H1 (cell line): ENCODE results near the gene TRIM9. TPM values are rescaled to one million over a fixed set of nuclear protein-coding genes. Genes with fewer than 3 reads are reported as not detected.

Experiments
- CTCF ChIA-PET: fragments of 300-600 bp; sonication (Branson Sonifier 250); formaldehyde crosslinking; loops from one replicate; lab custom pipeline; 2021; ENCODE audit not compliant: partially characterized antibody; lab: Charles Lee
- POLR2A ChIA-PET: fragments of 300-600 bp; sonication (Branson Sonifier 250); formaldehyde crosslinking; loops from one replicate; lab custom pipeline; 2021; ENCODE audit warnings: inconsistent platforms; ENCODE audit not compliant: partially characterized antibody; lab: Charles Lee
- DNase-seq, 2 experiments: peaks; one replicate each; pipeline versions ENCODE4 v3.0.0 to v3.0.0-alpha.2; 2010 to 2022; ENCODE audit warnings: low spot score in 2 of 2, low read depth in 1 of 2, mixed read lengths in 1 of 2
- FAIRE-seq: peaks from 2 replicates; lab custom pipeline; 2011; peaks lifted over from hg19 to GRCh38; lab: Jason Lieb, UNC
- H2AFZ ChIP-seq: 2 replicates; pipeline ENCODE4 v1.8.1; 2012; ENCODE audit warnings: low read length, inconsistent platforms
- H2AK5ac ChIP-seq: 2 replicates; pipeline ENCODE4 v1.6.1; 2013; ENCODE audit warnings: low read depth, low read length
- H2BK120ac ChIP-seq: replicated peaks from 2 replicates; pipeline ENCODE3; 2013; ENCODE audit warnings: low read depth, low read length, inconsistent platforms
- H2BK12ac ChIP-seq: 2 replicates; pipeline ENCODE4 v1.6.1; 2013; ENCODE audit warnings: low read depth, low read length
- H2BK15ac ChIP-seq: 2 replicates; pipeline ENCODE4 v1.6.1; 2013; ENCODE audit warnings: low read length
- H2BK20ac ChIP-seq: 2 replicates; pipeline ENCODE4 v1.6.1; 2013; ENCODE audit warnings: low read length
- H2BK5ac ChIP-seq: 2 replicates; pipeline ENCODE4 v1.6.1; 2013; ENCODE audit warnings: low read depth, low read length
- H3K14ac ChIP-seq: 2 replicates; pipeline ENCODE4 v1.6.1; 2013; ENCODE audit warnings: inconsistent platforms; ENCODE audit not compliant: insufficient read length
- H3K18ac ChIP-seq: 2 replicates; pipeline ENCODE4 v1.6.1; 2013; ENCODE audit warnings: low read length; ENCODE audit errors: extremely low read depth
- H3K23ac ChIP-seq: 2 replicates; pipeline ENCODE4 v1.6.1; 2013; ENCODE audit warnings: inconsistent platforms; ENCODE audit not compliant: insufficient read length
- H3K23me2 ChIP-seq: 2 replicates; pipeline ENCODE4 v1.6.1; 2013; ENCODE audit warnings: low read depth, low read length
- H3K27ac ChIP-seq: 2 replicates; pipeline ENCODE4 v1.6.1; 2011; ENCODE audit warnings: low read depth, low read length, inconsistent platforms
- H3K27me3 ChIP-seq, 4 experiments: replicated peaks in 1 of 4; 1 replicate in 1 of 4; 2 replicates in 3 of 4; pipeline versions ENCODE4 v1.6.1 to v1.8.1; 2011 to 2013; ENCODE audit warnings: low read length in 3 of 4, mild to moderate bottlenecking in 3 of 4, inconsistent platforms in 2 of 4, mixed read lengths in 2 of 4, moderate library complexity in 1 of 4; ENCODE audit not compliant: control insufficient read depth in 3 of 4, insufficient read depth in 3 of 4; ENCODE audit errors: extremely low read depth in 1 of 4
- H3K36me3 ChIP-seq, 4 experiments: 2 replicates each; pipeline versions ENCODE4 v1.6.1 to v1.8.1; 2011 to 2013; ENCODE audit warnings: mild to moderate bottlenecking in 4 of 4, low read length in 3 of 4, moderate library complexity in 2 of 4, control low read depth in 1 of 4, inconsistent platforms in 1 of 4; ENCODE audit not compliant: insufficient read depth in 4 of 4, control insufficient read depth in 2 of 4
- H3K4ac ChIP-seq: replicated peaks from 2 replicates; pipeline ENCODE3; 2013; ENCODE audit warnings: low read length, low read depth, mixed read lengths, inconsistent platforms; ENCODE audit not compliant: insufficient read length
- H3K4me1 ChIP-seq, 4 experiments: replicated peaks in 1 of 4; 1 replicate in 1 of 4; 2 replicates in 3 of 4; pipeline versions ENCODE4 v1.6.1 to v1.8.1; 2011 to 2013; ENCODE audit warnings: low read length in 3 of 4, inconsistent platforms in 2 of 4, mixed read lengths in 1 of 4; ENCODE audit not compliant: insufficient read depth in 4 of 4, control insufficient read depth in 3 of 4
- H3K4me2 ChIP-seq, 2 experiments: 2 replicates each; pipeline versions ENCODE4 v1.6.1 to v1.8.1; 2011 to 2013; ENCODE audit warnings: low read depth in 2 of 2, low read length in 2 of 2, control low read depth in 1 of 2, inconsistent platforms in 1 of 2, mild to moderate bottlenecking in 1 of 2; ENCODE audit not compliant: insufficient read depth in 1 of 2
- H3K4me3 ChIP-seq, 4 experiments: fragments of 200-600, 300-600 bp in 1 of 4; sonication (generic), shearing (Covaris generic), sonication (Bioruptor Twin) in 1 of 4; 2 replicates each; pipeline versions ENCODE4 v1.5.1 to v1.8.1; 2011 to 2016; ENCODE audit warnings: low read length in 4 of 4, low read depth in 3 of 4, control low read depth in 2 of 4, inconsistent platforms in 2 of 4, mild to moderate bottlenecking in 2 of 4, mixed read lengths in 1 of 4, moderate library complexity in 1 of 4; ENCODE audit not compliant: insufficient read depth in 2 of 4; ENCODE audit errors: extremely low read depth in 1 of 4
- H3K56ac ChIP-seq: replicated peaks from 2 replicates; pipeline ENCODE3; 2013; ENCODE audit warnings: low read depth, mild to moderate bottlenecking, mixed read lengths, low read length, inconsistent platforms; ENCODE audit not compliant: insufficient read length
- H3K79me1 ChIP-seq: 2 replicates; pipeline ENCODE4 v1.6.1; 2013; ENCODE audit warnings: low read depth, low read length, control low read depth
- H3K79me2 ChIP-seq, 2 experiments: 2 replicates each; pipeline versions ENCODE4 v1.6.1 to v1.8.1; 2012 to 2013; ENCODE audit warnings: low read length in 2 of 2, mild to moderate bottlenecking in 2 of 2, inconsistent platforms in 1 of 2; ENCODE audit not compliant: insufficient read depth in 2 of 2, control insufficient read depth in 1 of 2
- H3K9ac ChIP-seq, 4 experiments: replicated peaks in 1 of 4; 1 replicate in 1 of 4; 2 replicates in 3 of 4; pipeline versions ENCODE4 v1.6.1 to v1.8.1; 2011 to 2013; ENCODE audit warnings: low read depth in 3 of 4, low read length in 3 of 4, control low read depth in 2 of 4, mild to moderate bottlenecking in 2 of 4, moderate library complexity in 2 of 4, inconsistent platforms in 1 of 4; ENCODE audit errors: extremely low read depth in 1 of 4
- H3K9me3 ChIP-seq, 2 experiments: 2 replicates each; pipeline versions ENCODE4 v1.6.1 to v1.8.1; 2012 to 2013; ENCODE audit warnings: mild to moderate bottlenecking in 2 of 2, moderate library complexity in 2 of 2, control low read depth in 1 of 2, inconsistent platforms in 1 of 2, low read depth in 1 of 2, low read length in 1 of 2, mixed read lengths in 1 of 2; ENCODE audit not compliant: insufficient read depth in 2 of 2
- H4K20me1 ChIP-seq, 2 experiments: replicated peaks in 1 of 2; 2 replicates each; pipeline versions ENCODE3 to v1.8.1; 2011 to 2013; ENCODE audit warnings: inconsistent platforms in 2 of 2, low read length in 2 of 2, mild to moderate bottlenecking in 1 of 2; ENCODE audit not compliant: insufficient read depth in 2 of 2, control insufficient read depth in 1 of 2
- H4K5ac ChIP-seq: 2 replicates; pipeline ENCODE4 v1.6.1; 2013; ENCODE audit warnings: low read length, low read depth, mixed read lengths, inconsistent platforms; ENCODE audit not compliant: insufficient read length
- H4K8ac ChIP-seq: 2 replicates; pipeline ENCODE4 v1.8.0; 2013; ENCODE audit warnings: mild to moderate bottlenecking, moderate library complexity, low read length, inconsistent platforms; ENCODE audit not compliant: insufficient read depth; ENCODE audit errors: extremely low read depth
- H4K91ac ChIP-seq: replicated peaks from 2 replicates; pipeline ENCODE3; 2013; ENCODE audit warnings: low read length, mixed read lengths, inconsistent platforms; ENCODE audit not compliant: insufficient read length
- ASH2L ChIP-seq: fragments of 200-600, 300-600 bp; sonication (generic); IDR thresholded peaks from one replicate; pipeline ENCODE4 v1.7.1; 2017; ENCODE audit warnings: low read length
- GTF2F1 ChIP-seq: IDR thresholded peaks from 2 replicates; pipeline ENCODE4 v1.6.1; 2012; ENCODE audit warnings: low read depth, low read length, improper control_type of control experiment, borderline replicate concordance
- HDAC6 ChIP-seq: IDR thresholded peaks from one replicate; pipeline ENCODE4 v1.7.1; 2012; ENCODE audit warnings: low read depth, mild to moderate bottlenecking, inconsistent platforms, low read length, moderate library complexity
- KDM4A ChIP-seq: IDR thresholded peaks from one replicate; pipeline ENCODE4 v1.7.1; 2012; ENCODE audit warnings: low read depth, mild to moderate bottlenecking, moderate library complexity, low read length, inconsistent platforms; ENCODE audit not compliant: severe bottlenecking
- POLR2AphosphoS5 ChIP-seq: IDR thresholded peaks from 2 replicates; pipeline ENCODE4 v1.6.1; 2011; ENCODE audit warnings: low read depth, low read length
- RAD21 ChIP-seq, 2 experiments: IDR thresholded peaks in 1 of 2; conservative IDR thresholded peaks in 1 of 2; 2 replicates each; pipeline ENCODE4 v1.6.1; 2011; ENCODE audit warnings: low read depth in 2 of 2, low read length in 2 of 2, improper control_type of control experiment in 1 of 2, inconsistent platforms in 1 of 2, mild to moderate bottlenecking in 1 of 2, moderate library complexity in 1 of 2
- RBBP5 ChIP-seq: IDR thresholded peaks from 2 replicates; pipeline ENCODE4 v1.7.1; 2012; ENCODE audit warnings: low read depth, mild to moderate bottlenecking, inconsistent platforms, low read length, moderate library complexity, borderline replicate concordance
- RXRA ChIP-seq: IDR thresholded peaks from 2 replicates; pipeline ENCODE4 v1.6.1; 2011; ENCODE audit warnings: low read depth, mild to moderate bottlenecking, low read length, moderate library complexity; ENCODE audit not compliant: insufficient read depth
- SIX5 ChIP-seq: IDR thresholded peaks from 2 replicates; pipeline ENCODE4 v1.6.1; 2011; ENCODE audit warnings: mild to moderate bottlenecking, low read depth, low read length
- TAF7 ChIP-seq: optimal IDR thresholded peaks from 2 replicates; pipeline ENCODE3; 2011; ENCODE audit warnings: low read depth, mild to moderate bottlenecking, inconsistent platforms, low read length, moderate library complexity, borderline replicate concordance
- WGBS, 2 experiments: shearing (Covaris generic) in 1 of 2; methylation state at CpG; one replicate each; pipeline versions ENCODE4 v1.1.6 to v1.1.7; 2013 to 2015; ENCODE audit warnings: low lambda C conversion rate in 2 of 2, mixed read lengths in 2 of 2, inconsistent platforms in 1 of 2, low coverage in 1 of 2, missing lambda C conversion rate in 1 of 2; ENCODE audit not compliant: insufficient replicate concordance in 2 of 2, insufficient coverage in 1 of 2, insufficient read length in 1 of 2; ENCODE audit errors: extremely low coverage in 1 of 2, missing lambda C conversion rate in 1 of 2; 5-methylcytosine and 5-hydroxymethylcytosine counted together
- polyA plus RNA-seq, 7 experiments: library from polyadenylated mRNA; depleted of rRNA in 3 of 7; stranded (reverse) in 5 of 7; unstranded in 2 of 7; fragments of >200 nt in 5 of 7; fragments of 200-250 nt in 2 of 7; gene quantifications; 1 replicate in 5 of 7; 2 replicates in 1 of 7; 4 replicates in 1 of 7; pipeline versions ENCODE4 v1.2.1 to v1.2.3, GENCODE V29; 2011 to 2013; ENCODE audit warnings: missing spikeins in 2 of 7, mixed read lengths in 2 of 7
- total RNA-seq: library from RNA; stranded (reverse); fragmentation: NEBNext Ultra II Directional; extraction: Animal tissue kit (Norgen Biotek cat#: 25700); gene quantifications from 2 replicates; pipeline ENCODE4 v1.2.1, GENCODE V29; 2021
- TF ChIP-seq, protein P1 (sequence below): IDR thresholded peaks from 2 replicates; pipeline ENCODE4 v1.6.1; 2011; ENCODE audit warnings: low read length, improper control_type of control experiment

TRIM9 gene
- total and polyA plus RNA-seq, 2 of the 8 experiments (the other 6 are each of a cell fraction or from before 2014, with no cell fraction given), result 2.7 to 5.4 TPM

DNA sequence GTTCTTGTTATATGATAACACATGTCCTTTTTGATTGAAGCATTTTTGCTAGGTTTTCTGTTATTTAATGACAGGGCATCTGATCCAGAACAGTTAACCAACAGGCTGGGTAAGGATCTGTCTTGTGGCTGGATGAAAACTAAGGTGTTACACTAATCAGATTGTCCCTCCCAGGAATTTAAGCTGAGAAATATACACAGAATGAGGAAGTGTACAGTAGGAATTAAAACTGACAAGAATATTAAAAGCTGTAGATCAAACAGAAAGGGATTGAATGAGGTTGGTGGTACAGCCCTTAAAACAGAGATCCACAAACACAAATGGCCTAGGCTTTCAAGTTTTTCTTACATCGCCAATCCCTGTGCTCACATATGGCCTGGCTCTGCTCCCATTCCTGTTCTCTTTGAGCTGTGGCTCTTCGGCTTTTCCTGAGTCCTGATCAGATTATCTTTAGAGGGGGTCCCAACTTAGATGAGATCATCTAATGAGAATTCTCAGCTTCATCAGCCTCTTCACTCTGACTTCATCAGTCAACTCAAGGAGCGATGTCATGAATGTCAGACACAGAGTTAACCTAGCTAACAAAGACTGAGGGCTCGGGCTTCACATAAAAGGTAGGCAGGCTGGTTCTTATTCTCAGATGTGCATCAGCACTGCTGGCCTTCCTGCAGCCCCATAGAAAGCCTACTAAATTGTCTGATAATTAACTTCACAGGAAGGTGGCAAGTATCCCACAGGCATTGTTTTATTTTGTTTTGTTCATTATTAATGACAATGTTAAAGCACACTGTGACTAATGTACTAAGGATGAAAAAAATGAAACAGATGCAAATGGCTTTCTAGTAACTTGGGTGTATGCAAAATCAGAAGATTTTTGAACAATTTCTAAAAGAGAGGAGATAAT lies 162.1 kb downstream of the TRIM9 start:
- ChIA-PET POLR2A (no interaction called here), CTCF (interaction anchor here (0.8 to 1.0 kb wide), 3 partner anchors 14 to 157 kb away, joined by 3 read pairs; no protein-coding TSS in a partner anchor)
- Histone ChIP-seq H2AK5ac (no peak overlapping the region), H3K79me1 (no peaks in the 10 kb centered on the region), H3K36me3 (peaks cover 0 to 24% (median 13%) of the 10 kb centered on the region in 4 experiments; a peak in 6 of 8 replicates), H4K20me1 (no peaks in the 10 kb centered on the region), H3K79me2 (no peaks in the 10 kb centered on the region), H3K18ac (no peak overlapping the region), H3K4ac (no peak overlapping the region), H3K14ac (no peak overlapping the region), H4K5ac (no peak overlapping the region), H2BK5ac (no peak overlapping the region), H3K23ac (no peak overlapping the region), H2BK12ac (no peak overlapping the region), H3K4me1 (no peaks in the 10 kb centered on the region), H3K9ac (no peak overlapping the region), H3K9me3 (no peaks in the 10 kb centered on the region), H4K91ac (no peak overlapping the region), H2BK20ac (no peak overlapping the region), H2AFZ (no peak overlapping the region), H3K4me2 (no peak overlapping the region), H4K8ac (no peak overlapping the region), H2BK120ac (no peak overlapping the region), H2BK15ac (no peak overlapping the region), H3K27me3 (no peaks in the 10 kb centered on the region), H3K56ac (no peak overlapping the region), H3K4me3 (no peak overlapping the region), H3K23me2 (no peaks in the 10 kb centered on the region), H3K27ac (no peak overlapping the region)
- FAIRE-seq, result no peak
- WGBS, 2 experiments, result 79% methylated on average over 4 of the region's 4 CpGs; no CpG with 5 or more reads in 1 of the 2 experiments
- DNase-seq, result no peak
- TF ChIP-seq RAD21 (IDR thresholded peaks at IDR 0.05 in 1 of 2, conservative IDR thresholded peaks at IDR 0.05 in 1 of 2; ENCODE audit: low read depth in 2 of 2, low read length in 2 of 2) (no peak), RXRA (no peak), ASH2L (no peak), TAF7 (no peak), POLR2AphosphoS5 (no peak), RBBP5 (no peak), SIX5 (no peak), GTF2F1 (no peak), HDAC6 (no peak), KDM4A (no peak)
- TF ChIP-seq, protein P1, sequence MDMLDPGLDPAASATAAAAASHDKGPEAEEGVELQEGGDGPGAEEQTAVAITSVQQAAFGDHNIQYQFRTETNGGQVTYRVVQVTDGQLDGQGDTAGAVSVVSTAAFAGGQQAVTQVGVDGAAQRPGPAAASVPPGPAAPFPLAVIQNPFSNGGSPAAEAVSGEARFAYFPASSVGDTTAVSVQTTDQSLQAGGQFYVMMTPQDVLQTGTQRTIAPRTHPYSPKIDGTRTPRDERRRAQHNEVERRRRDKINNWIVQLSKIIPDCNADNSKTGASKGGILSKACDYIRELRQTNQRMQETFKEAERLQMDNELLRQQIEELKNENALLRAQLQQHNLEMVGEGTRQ, result no peak
